ENCODE measurements around the gene KRTAP4-2.

GRCh38 chr17:41149652-41149985 is 28.4 kb downstream of the KRTAP4-2 start, which contains the start of gene KRTAP4-5:
- TF ChIP-seq SRSF1 (optimal IDR thresholded peaks at IDR 0.05; ENCODE audit: low read depth, low read length) (no peak), MYNN (CRISPR knock-in tag; IDR thresholded peaks at IDR 0.05; ENCODE audit: low read depth) (no peak), HOXA7 (CRISPR knock-in tag; IDR thresholded peaks at IDR 0.05) (no peak), HINFP (CRISPR knock-in tag; IDR thresholded peaks at IDR 0.05; ENCODE audit: low read depth) (no peak), PPARG (CRISPR knock-in tag; conservative IDR thresholded peaks at IDR 0.05) (no peak)

Measured in HepG2 (cell line).